IMR-90 (cell line): Measurements from ENCODE around the gene OR4N2. TPM values are rescaled to one million over a fixed set of nuclear protein-coding genes. Genes with fewer than 3 reads are reported as not detected.

Experiments used
- ATAC-seq: fragments of 200-7000 bp; cut with Tn5 transposase; 2 replicates; pipeline ENCODE4 v1.9.1; 2020; ENCODE audit warnings: low read depth, mild to moderate bottlenecking, moderate library complexity
- BruUV-seq: library from RNA; stranded (reverse); fragments of 400-500 nt; replicated peaks from 2 replicates; lab custom pipeline; 2021; lab: Mats Ljungman, UMichigan
- CTCF ChIA-PET: fragments of 300-600 bp; formaldehyde crosslinking; extraction: SDS; loops from one replicate; lab custom pipeline; 2021; ENCODE audit warnings: antibody characterized with exemption; lab: Yijun Ruan, JAX
- POLR2A ChIA-PET: fragments of 300-600 bp; sonication (Branson Sonifier 250); formaldehyde crosslinking; loops from one replicate; lab custom pipeline; 2022; ENCODE audit warnings: antibody characterized with exemption; ENCODE audit not compliant: unreplicated experiment; lab: Charles Lee
- DNase-seq: peaks from one replicate; pipeline ENCODE4 v3.0.0; 2013
- H2AFZ ChIP-seq: replicated peaks from 2 replicates; pipeline ENCODE3; 2013; ENCODE audit warnings: low read length, mild to moderate bottlenecking; ENCODE audit not compliant: poor library complexity
- H2AK5ac ChIP-seq: 2 replicates; pipeline ENCODE4 v1.6.1; 2013; ENCODE audit warnings: low read depth, low read length, inconsistent platforms
- H2AK9ac ChIP-seq: replicated peaks from 2 replicates; pipeline ENCODE3; 2013; ENCODE audit warnings: mild to moderate bottlenecking, low read depth, low read length, moderate library complexity; ENCODE audit not compliant: poor library complexity
- H2BK120ac ChIP-seq: 2 replicates; pipeline ENCODE4 v1.6.1; 2013; ENCODE audit warnings: low read depth, low read length, inconsistent platforms
- H2BK15ac ChIP-seq: 3 replicates; pipeline ENCODE4 v1.6.1; 2013; ENCODE audit warnings: low read depth, low read length, inconsistent platforms
- H2BK20ac ChIP-seq: 2 replicates; pipeline ENCODE4 v1.6.1; 2013; ENCODE audit warnings: low read depth, mild to moderate bottlenecking, inconsistent platforms, low read length, moderate library complexity
- H2BK5ac ChIP-seq: 2 replicates; pipeline ENCODE4 v1.6.1; 2013; ENCODE audit warnings: mild to moderate bottlenecking, low read depth, low read length, inconsistent platforms; ENCODE audit not compliant: poor library complexity, severe bottlenecking
- H3K14ac ChIP-seq: replicated peaks from 2 replicates; pipeline ENCODE4 v1.6.1; 2013; ENCODE audit warnings: low read depth, low read length, inconsistent platforms
- H3K18ac ChIP-seq: 2 replicates; pipeline ENCODE4 v1.6.1; 2013; ENCODE audit warnings: low read depth, low read length, control low read depth
- H3K23ac ChIP-seq: 2 replicates; pipeline ENCODE4 v1.6.1; 2013; ENCODE audit warnings: low read depth, low read length, inconsistent platforms
- H3K27ac ChIP-seq: 2 replicates; pipeline ENCODE4 v1.5.1; 2013; ENCODE audit warnings: mild to moderate bottlenecking, control low read depth, low read length; ENCODE audit not compliant: insufficient read depth
- H3K27me3 ChIP-seq: 2 replicates; pipeline ENCODE4 v1.6.1; 2013; ENCODE audit warnings: low read length; ENCODE audit not compliant: control insufficient read depth, insufficient read depth
- H3K36me3 ChIP-seq: 2 replicates; pipeline ENCODE4 v1.6.1; 2013; ENCODE audit warnings: low read length, mixed read lengths; ENCODE audit not compliant: control insufficient read depth, insufficient read depth
- H3K4ac ChIP-seq: 2 replicates; pipeline ENCODE4 v1.6.1; 2013; ENCODE audit warnings: low read depth, low read length, inconsistent platforms
- H3K4me1 ChIP-seq: 2 replicates; pipeline ENCODE4 v1.6.1; 2013; ENCODE audit warnings: low read length, mixed read lengths; ENCODE audit not compliant: control insufficient read depth, insufficient read depth
- H3K4me2 ChIP-seq: 2 replicates; pipeline ENCODE4 v1.6.1; 2013; ENCODE audit warnings: low read depth, mild to moderate bottlenecking, control low read depth, low read length, moderate library complexity
- H3K4me3 ChIP-seq: 2 replicates; pipeline ENCODE4 v1.5.1; 2013; ENCODE audit warnings: low read depth, mild to moderate bottlenecking, control low read depth, low read length, moderate library complexity; ENCODE audit not compliant: insufficient read depth
- H3K56ac ChIP-seq: 2 replicates; pipeline ENCODE4 v1.6.1; 2013; ENCODE audit warnings: low read length, inconsistent platforms; ENCODE audit not compliant: insufficient read depth; ENCODE audit errors: extremely low read depth
- H3K79me1 ChIP-seq, 2 experiments: 2 replicates each; pipeline ENCODE4 v1.6.1; 2013; ENCODE audit warnings: low read length in 2 of 2, inconsistent platforms in 1 of 2, low read depth in 1 of 2
- H3K9ac ChIP-seq: 2 replicates; pipeline ENCODE4 v1.6.1; 2013; ENCODE audit warnings: low read depth, low read length, control low read depth
- H3K9me1 ChIP-seq: 2 replicates; pipeline ENCODE4 v1.6.1; 2013; ENCODE audit warnings: low read length, inconsistent platforms; ENCODE audit not compliant: insufficient read depth
- H3K9me3 ChIP-seq: 2 replicates; pipeline ENCODE4 v1.6.1; 2013; ENCODE audit warnings: low read length; ENCODE audit not compliant: control insufficient read depth, insufficient read depth
- H4K20me1 ChIP-seq: 2 replicates; pipeline ENCODE4 v1.6.1; 2013; ENCODE audit warnings: low read length, inconsistent platforms; ENCODE audit not compliant: insufficient read depth
- H4K5ac ChIP-seq: 2 replicates; pipeline ENCODE4 v1.6.1; 2013; ENCODE audit warnings: mild to moderate bottlenecking, low read depth, low read length, control low read depth
- H4K8ac ChIP-seq, 2 experiments: 2 replicates each; pipeline ENCODE4 v1.6.1; 2013; ENCODE audit warnings: low read depth in 2 of 2, low read length in 2 of 2, control low read depth in 1 of 2, inconsistent platforms in 1 of 2
- H4K91ac ChIP-seq: 2 replicates; pipeline ENCODE4 v1.6.1; 2013; ENCODE audit warnings: low read depth, low read length, inconsistent platforms; ENCODE audit not compliant: insufficient read depth
- BHLHE40 ChIP-seq: fragments of 150-350 bp; IDR thresholded peaks from 2 replicates; pipeline ENCODE4 v1.6.1; 2016; ENCODE audit warnings: mild to moderate bottlenecking, low read depth, low read length
- CEBPB ChIP-seq: IDR thresholded peaks from 2 replicates; pipeline ENCODE4 v1.6.1; 2012; ENCODE audit warnings: low read depth, low read length, improper control_type of control experiment
- CHD1 ChIP-seq: IDR thresholded peaks from 2 replicates; pipeline ENCODE4 v1.6.1; 2012; ENCODE audit warnings: low read depth, low read length, improper control_type of control experiment
- CTCF ChIP-seq: conservative IDR thresholded peaks from 2 replicates; pipeline ENCODE4 v1.5.1; 2012; ENCODE audit warnings: mild to moderate bottlenecking, low read depth, low read length, improper control_type of control experiment
- ELK1 ChIP-seq: fragments of 150-350 bp; IDR thresholded peaks from 2 replicates; pipeline ENCODE4 v1.6.1; 2016; ENCODE audit warnings: low read depth, mild to moderate bottlenecking, low read length, moderate library complexity, borderline replicate concordance
- FOS ChIP-seq: fragments of 150-350 bp; IDR thresholded peaks from 2 replicates; pipeline ENCODE4 v1.6.1; 2016; ENCODE audit warnings: low read depth, low read length
- MAFK ChIP-seq: IDR thresholded peaks from 2 replicates; pipeline ENCODE4 v1.6.1; 2012; ENCODE audit warnings: low read depth, low read length, improper control_type of control experiment
- MAZ ChIP-seq: IDR thresholded peaks from 2 replicates; pipeline ENCODE4 v1.6.1; 2012; ENCODE audit warnings: low read depth, mild to moderate bottlenecking, low read length, improper control_type of control experiment, moderate library complexity, borderline replicate concordance
- MXI1 ChIP-seq: IDR thresholded peaks from 2 replicates; pipeline ENCODE4 v1.6.1; 2012; ENCODE audit warnings: low read depth, mild to moderate bottlenecking, low read length, moderate library complexity, borderline replicate concordance
- NFE2L2 ChIP-seq: fragments of 150-350 bp; IDR thresholded peaks from 2 replicates; pipeline ENCODE4 v1.6.1; 2016; ENCODE audit warnings: low read depth, mild to moderate bottlenecking, low read length
- POLR2A ChIP-seq: IDR thresholded peaks from 2 replicates; pipeline ENCODE4 v1.6.1; 2012; ENCODE audit warnings: mild to moderate bottlenecking, low read depth, low read length
- RAD21 ChIP-seq: IDR thresholded peaks from 2 replicates; pipeline ENCODE4 v1.6.1; 2012; ENCODE audit warnings: low read length, improper control_type of control experiment
- RCOR1 ChIP-seq: IDR thresholded peaks from 2 replicates; pipeline ENCODE4 v1.6.1; 2012; ENCODE audit warnings: mild to moderate bottlenecking, low read length, improper control_type of control experiment; ENCODE audit not compliant: insufficient replicate concordance
- RFX5 ChIP-seq: IDR thresholded peaks from 2 replicates; pipeline ENCODE4 v1.8.0; 2012; ENCODE audit warnings: low read depth, mild to moderate bottlenecking, low read length, moderate library complexity
- SMC3 ChIP-seq: fragments of 150-350 bp; IDR thresholded peaks from 2 replicates; pipeline ENCODE4 v1.6.1; 2016; ENCODE audit warnings: low read depth, mild to moderate bottlenecking, antibody characterized with exemption, low read length, moderate library complexity
- USF2 ChIP-seq: fragments of 150-350 bp; IDR thresholded peaks from 2 replicates; pipeline ENCODE4 v1.6.1; 2017; ENCODE audit warnings: mild to moderate bottlenecking, antibody characterized with exemption, low read length, low read depth
- WGBS, 2 experiments: methylation state at CpG; one replicate each; pipeline versions ENCODE4 v1.1.5 to v1.1.7; 2013; ENCODE audit warnings: missing lambda C conversion rate in 2 of 2; ENCODE audit not compliant: insufficient read length in 1 of 2; ENCODE audit errors: extremely low coverage in 2 of 2; 5-methylcytosine and 5-hydroxymethylcytosine counted together
- dilution Hi-C: fragments of 300-500 bp; cut with HindIII; formaldehyde crosslinking; loops from one replicate; pipeline ENCODE4 v1.14.3; 2018; ENCODE audit warnings: low sequenced_read_pairs; ENCODE audit not compliant: unreplicated experiment
- in situ Hi-C: fragments of 300-500 bp; cut with MboI; formaldehyde crosslinking; loops from 3 replicates; pipeline ENCODE4 v1.14.3; 2019; ENCODE audit warnings: low sequenced_read_pairs, inconsistent platforms, mixed read lengths
- intact Hi-C: fragments of 100-400 bp; cut with micrococcal nuclease; formaldehyde crosslinking; loops from 2 replicates; pipeline ENCODE4 v1.10.0; 2022
- polyA plus RNA-seq, 3 experiments: library from polyadenylated mRNA; depleted of rRNA; stranded (reverse); fragments of >200 nt; gene quantifications; 2 replicates each; pipeline ENCODE4 v1.2.3, GENCODE V29; 2012; ENCODE audit warnings: low replicate concordance in 1 of 3
- total RNA-seq: library from RNA; depleted of rRNA; stranded (reverse); fragments of >200 nt; gene quantifications from 2 replicates; pipeline ENCODE4 v1.2.3, GENCODE V29; 2012

The OR4N2 gene
- total and polyA plus RNA-seq, 2 of the 4 experiments (the other 2 are of a cell fraction), result not detected

- H3K4me2 ChIP-seq, result no peak overlapping the region
- H3K14ac ChIP-seq, result no peak overlapping the region
- no TSS peak for BruUV-seq
- dilution Hi-C loops (no loop called here), in situ Hi-C loops (no loop called here), intact Hi-C loops (no loop called here)
- POLR2A ChIA-PET, result no interaction called here
- no peak overlapping the region for H3K23ac ChIP-seq
- H2BK120ac ChIP-seq, result no peak overlapping the region
- no peak overlapping the region for H3K9ac ChIP-seq
- no CpG with 5 or more reads among the region's 1 CpG for WGBS, 2 experiments
- H3K9me1 ChIP-seq, result no peaks in the 10 kb centered on the region
- no peak overlapping the region for H4K8ac ChIP-seq
- no peak overlapping the region for H2BK5ac ChIP-seq
- no peaks in the 10 kb centered on the region for H4K20me1 ChIP-seq
- H3K4me3 ChIP-seq, result no peak overlapping the region
- H3K4ac ChIP-seq, result no peak overlapping the region
- H3K56ac ChIP-seq, result no peak overlapping the region
- H2AK5ac ChIP-seq, result no peak overlapping the region
- H2BK15ac ChIP-seq, result no peak overlapping the region
- no peak for TF ChIP-seq SMC3
- TF ChIP-seq CEBPB, result no peak
- TF ChIP-seq RFX5, result no peak
- TF ChIP-seq POLR2A, result no peak
- TF ChIP-seq RCOR1, result no peak
- TF ChIP-seq MAZ, result no peak
- no peak for TF ChIP-seq USF2
- TF ChIP-seq ELK1, result no peak
- no peak for TF ChIP-seq CTCF
- no peak for TF ChIP-seq NFE2L2
- no peak for TF ChIP-seq CHD1
- TF ChIP-seq RAD21, result no peak
- no peak for TF ChIP-seq FOS
- no peak for TF ChIP-seq MAFK
- no peak for TF ChIP-seq MXI1
- TF ChIP-seq BHLHE40, result no peak
- no peaks in the 10 kb centered on the region for H3K36me3 ChIP-seq
- no peak for DNase-seq
- no peak overlapping the region for H3K27ac ChIP-seq
- H4K91ac ChIP-seq, result no peak overlapping the region
- H3K27me3 ChIP-seq, result no peaks in the 10 kb centered on the region
- peaks cover 25% of the 10 kb centered on the region for H3K9me3 ChIP-seq
- ATAC-seq, result no peak
- no peaks in the 10 kb centered on the region for H3K79me1 ChIP-seq
- H4K5ac ChIP-seq, result no peak overlapping the region
- H2AK9ac ChIP-seq, result no peak overlapping the region
- CTCF ChIA-PET, result no interaction called here
- H3K4me1 ChIP-seq, result no peaks in the 10 kb centered on the region
- H3K18ac ChIP-seq, result no peak overlapping the region
- H2BK20ac ChIP-seq, result no peak overlapping the region
- H2AFZ ChIP-seq, result no peak overlapping the region
Measured at GRCh38 chr14:19771895-19772430, 31.6 kb upstream of the OR4N2 start.
